ENCODE data around the gene ASPHD2.

Gene ASPHD2

DNA sequence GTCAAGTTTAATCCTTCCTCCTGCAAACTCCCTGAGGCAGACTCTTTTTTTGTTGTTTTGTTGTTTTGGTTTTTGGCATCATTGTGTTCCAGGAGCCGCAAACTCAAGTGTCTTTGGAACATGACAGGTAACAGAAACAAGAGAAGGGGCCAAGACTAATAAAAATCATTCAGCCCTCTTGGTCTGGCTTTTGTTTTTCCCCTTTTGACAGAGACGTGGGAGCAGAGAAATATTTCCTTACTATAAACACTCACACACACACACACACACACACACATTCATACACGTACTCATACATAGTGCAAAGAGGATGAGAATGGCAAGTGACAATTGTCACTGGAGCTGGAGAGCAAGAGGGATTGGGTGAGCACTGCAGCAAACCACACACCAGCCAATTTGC lies 10.4 kb upstream of the ASPHD2 start:
- Histone ChIP-seq H3K27me3 (peaks cover 35% of the 10 kb centered on the region), H3K4me1 (no peaks in the 10 kb centered on the region), H3K9me3 (peaks cover 7% of the 10 kb centered on the region; the same call in 1 of the 2 replicates), H3K36me3 (no peaks in the 10 kb centered on the region), H3K4me3 (ENCODE audit: low read depth, low read length) (no peak overlapping the region)
- no peak for DNase-seq
- TF ChIP-seq, protein P1, sequence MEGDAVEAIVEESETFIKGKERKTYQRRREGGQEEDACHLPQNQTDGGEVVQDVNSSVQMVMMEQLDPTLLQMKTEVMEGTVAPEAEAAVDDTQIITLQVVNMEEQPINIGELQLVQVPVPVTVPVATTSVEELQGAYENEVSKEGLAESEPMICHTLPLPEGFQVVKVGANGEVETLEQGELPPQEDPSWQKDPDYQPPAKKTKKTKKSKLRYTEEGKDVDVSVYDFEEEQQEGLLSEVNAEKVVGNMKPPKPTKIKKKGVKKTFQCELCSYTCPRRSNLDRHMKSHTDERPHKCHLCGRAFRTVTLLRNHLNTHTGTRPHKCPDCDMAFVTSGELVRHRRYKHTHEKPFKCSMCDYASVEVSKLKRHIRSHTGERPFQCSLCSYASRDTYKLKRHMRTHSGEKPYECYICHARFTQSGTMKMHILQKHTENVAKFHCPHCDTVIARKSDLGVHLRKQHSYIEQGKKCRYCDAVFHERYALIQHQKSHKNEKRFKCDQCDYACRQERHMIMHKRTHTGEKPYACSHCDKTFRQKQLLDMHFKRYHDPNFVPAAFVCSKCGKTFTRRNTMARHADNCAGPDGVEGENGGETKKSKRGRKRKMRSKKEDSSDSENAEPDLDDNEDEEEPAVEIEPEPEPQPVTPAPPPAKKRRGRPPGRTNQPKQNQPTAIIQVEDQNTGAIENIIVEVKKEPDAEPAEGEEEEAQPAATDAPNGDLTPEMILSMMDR (IDR thresholded peaks at IDR 0.05; ENCODE audit: low read depth, low read length) = no peak

DNA sequence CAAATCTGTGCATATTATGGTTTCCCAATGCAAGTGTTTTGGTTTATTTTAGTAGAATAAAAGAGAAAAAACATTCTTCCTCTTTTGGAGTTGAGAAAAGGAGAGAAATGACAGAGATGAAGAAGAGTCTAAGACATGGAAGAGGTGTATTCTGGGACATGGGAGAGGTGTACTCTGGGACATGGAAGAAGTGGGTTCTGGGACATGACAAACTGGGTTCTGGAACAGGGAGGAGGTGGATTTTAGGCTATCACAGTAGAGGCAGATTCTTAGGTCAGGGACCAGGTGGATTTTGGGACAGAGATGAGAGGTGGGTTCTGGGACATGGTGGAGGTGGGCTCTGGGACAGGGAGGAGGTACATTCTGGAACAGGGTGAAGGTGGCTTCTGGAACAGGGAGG lies 2.1 kb upstream of the ASPHD2 start:
- Histone ChIP-seq H3K4me1 (no peaks in the 10 kb centered on the region), H3K27me3 (peaks cover 17% of the 10 kb centered on the region)

DNA sequence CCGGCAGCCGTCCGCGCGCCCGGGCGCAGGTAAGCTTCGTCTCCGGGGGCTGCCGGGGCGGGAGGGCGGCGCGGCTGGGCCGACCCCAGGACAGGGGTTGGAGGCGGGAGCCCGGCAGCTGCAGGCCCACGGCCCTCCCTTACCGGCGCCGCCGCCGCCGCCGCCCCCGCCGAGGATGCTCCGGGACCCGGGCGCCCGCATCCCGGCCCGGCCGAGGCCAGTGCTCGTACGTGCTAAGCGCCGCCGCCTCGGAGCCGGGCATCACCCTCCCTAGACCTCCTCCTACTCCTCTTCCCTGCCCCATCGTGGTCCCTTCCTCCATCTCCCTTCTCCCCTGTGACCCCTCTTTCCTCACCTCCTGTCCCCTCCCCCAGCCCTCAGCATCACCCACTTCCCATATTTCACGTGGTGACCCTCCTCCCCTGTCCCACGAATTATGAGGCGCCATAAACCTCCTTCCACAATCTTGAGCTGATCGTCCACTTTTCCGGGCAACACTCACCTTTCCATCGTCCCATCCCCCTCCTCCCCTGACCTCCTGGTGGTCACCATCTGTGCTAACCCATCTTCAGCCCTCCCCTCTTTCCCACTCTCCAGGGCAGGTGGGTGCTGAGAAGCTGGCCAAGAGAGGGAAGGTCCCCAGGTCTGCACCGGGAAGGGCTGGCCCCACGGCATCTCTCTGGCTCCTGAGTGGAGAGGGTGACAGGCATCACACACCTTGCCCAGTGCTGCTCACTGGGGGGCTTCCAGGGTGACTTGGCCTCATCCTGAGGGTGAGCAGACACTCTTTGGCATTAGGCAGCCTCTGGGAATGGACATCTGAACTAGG lies 612 bp downstream of the ASPHD2 start:
- Histone ChIP-seq H3K9me3 (no peaks in the 10 kb centered on the region), H3K36me3 (no peaks in the 10 kb centered on the region), H3K4me3 (ENCODE audit: low read depth, low read length) (peak overlapping the region; percentile 48), H3K4me1 (no peaks in the 10 kb centered on the region), H3K27me3 (peaks cover 17% of the 10 kb centered on the region)
- DNase-seq = peak; percentile 10
- TF ChIP-seq, protein P1 (IDR thresholded peaks at IDR 0.05; ENCODE audit: low read depth, low read length) = no peak

More for the DNA sequence above, 2.1 kb upstream of the ASPHD2 start:
- H3K4me3 ChIP-seq (ENCODE audit: low read depth, low read length) = no peak overlapping the region
- H3K9me3 ChIP-seq = peaks cover 7% of the 10 kb centered on the region; the same call in 1 of the 2 replicates
- no peak for DNase-seq
- TF ChIP-seq, protein P1 (IDR thresholded peaks at IDR 0.05; ENCODE audit: low read depth, low read length) = no peak
- no peaks in the 10 kb centered on the region for H3K36me3 ChIP-seq

DNA sequence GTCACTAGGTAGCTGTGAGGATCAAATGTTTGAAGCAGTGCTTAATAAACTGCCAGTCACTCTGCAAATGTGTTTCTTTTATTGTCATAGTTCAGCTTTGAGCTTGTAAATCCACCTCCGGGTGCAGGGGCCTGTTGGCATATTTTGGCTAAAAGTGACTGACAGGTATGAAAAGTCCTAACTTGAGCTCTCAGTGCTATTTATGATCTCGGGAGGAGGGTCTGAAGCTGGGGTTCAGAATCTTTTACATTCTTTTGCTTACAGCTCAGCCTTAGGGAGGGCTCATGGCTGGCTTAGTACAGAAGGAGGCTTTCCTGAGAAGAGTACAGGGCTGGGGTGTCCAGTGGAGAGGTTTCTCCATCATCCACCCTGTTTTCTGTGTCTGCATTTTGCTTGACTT lies 1.5 kb downstream of the ASPHD2 start:
- no peak overlapping the region for H3K4me3 ChIP-seq (ENCODE audit: low read depth, low read length)
- H3K9me3 ChIP-seq = no peaks in the 10 kb centered on the region
- TF ChIP-seq, protein P1 (IDR thresholded peaks at IDR 0.05; ENCODE audit: low read depth, low read length) = no peak
- no peaks in the 10 kb centered on the region for H3K36me3 ChIP-seq
- H3K4me1 ChIP-seq = no peaks in the 10 kb centered on the region
- no peak for DNase-seq
- peaks cover 17% of the 10 kb centered on the region for H3K27me3 ChIP-seq

DNA sequence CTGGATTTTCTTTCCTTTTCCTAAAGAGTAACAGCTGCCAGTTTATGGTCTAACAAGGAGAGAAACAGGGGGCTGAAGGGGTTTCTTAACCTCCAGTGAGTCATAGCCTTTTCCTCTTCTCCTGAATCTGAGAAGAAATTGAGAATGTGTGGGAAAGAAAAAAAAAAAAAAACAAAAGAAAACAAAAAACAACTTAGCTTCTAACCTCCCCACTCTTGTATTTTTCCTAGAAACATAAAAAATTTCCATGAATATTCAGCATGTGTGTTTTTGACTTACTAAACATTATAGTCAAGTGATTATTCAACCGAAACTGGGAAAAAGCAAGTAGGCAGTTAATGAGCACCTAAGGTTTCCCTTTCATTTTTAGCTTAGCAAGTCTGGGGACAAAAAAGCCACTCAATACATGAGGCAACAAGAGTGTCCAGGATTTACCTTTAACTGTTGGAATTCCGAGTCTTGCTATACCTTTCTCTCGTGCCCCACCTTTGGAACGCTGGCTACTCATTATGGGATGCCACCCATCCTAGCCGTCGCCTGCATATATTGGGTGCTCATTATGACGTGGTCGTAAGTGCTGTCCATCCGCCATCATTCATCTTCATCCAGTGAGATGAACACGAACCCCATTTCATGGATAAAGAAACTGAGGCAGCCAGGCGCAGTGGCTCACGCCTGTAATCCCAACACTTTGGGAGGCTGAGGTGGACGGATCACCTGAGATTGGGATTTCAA lies 2.4 kb downstream of the ASPHD2 start:
- Histone ChIP-seq H3K4me1 (no peaks in the 10 kb centered on the region), H3K27me3 (peaks cover 12% of the 10 kb centered on the region), H3K36me3 (no peaks in the 10 kb centered on the region), H3K9me3 (no peaks in the 10 kb centered on the region), H3K4me3 (ENCODE audit: low read depth, low read length) (no peak overlapping the region)
- TF ChIP-seq, protein P1 (IDR thresholded peaks at IDR 0.05; ENCODE audit: low read depth, low read length) = no peak
- no peak for DNase-seq
